ENCODE measurements around the gene KASH5. TPM values are rescaled to one million over a fixed set of nuclear protein-coding genes. Genes with fewer than 3 reads are reported as not detected.
"Not testable (repeated sequence)": the region's sequence is repeated elsewhere in the genome, so short reads cannot be mapped to it uniquely, and the experiment has no call there.

Gene KASH5
- total RNA-seq, 2 experiments from 2014 or later = 0.96 to 1.2 TPM

- intact Hi-C loops (cut with DNase I, micrococcal nuclease) = loop anchor here (1.0 to 2.0 kb wide), 8 partner anchors 19 to 235 kb away; partner anchors contain the start of genes CD37 (in 2 of the 2), FLT3LG (in 1 of the 2) and KASH5 (in 1 of the 2)
- POLR2A ChIA-PET = interaction anchor here (0.6 kb wide), 1 partner anchor 51 kb away, joined by 4 read pairs; no protein-coding TSS in a partner anchor
- peaks cover 11% of the 10 kb centered on the region for H3K4me1 Mint-ChIP-seq
- no peaks in the 10 kb centered on the region for H3K9me3 Mint-ChIP-seq (ENCODE audit: low read depth)
- ATAC-seq (peak; percentile 88), DNase-seq (peak; percentile 92)
- H3K27me3 Mint-ChIP-seq = peaks cover 23% of the 10 kb centered on the region
- H3K4me3 Mint-ChIP-seq = no peak within 1 kb of the TSS
- no peaks in the 10 kb centered on the region for H3K36me3 Mint-ChIP-seq (ENCODE audit: low read depth)
- CTCF ChIA-PET = interaction anchor here (1.0 kb wide), 1 partner anchor 29 kb away, joined by 3 read pairs; the partner anchor contains the start of gene CD37
- no peak within 1 kb of the TSS for H3K27ac Mint-ChIP-seq
Measured at GRCh38 chr19:49363268-49364082, 24.6 kb upstream of the KASH5 start, which contains the start of gene DKKL1. Gene DKKL1 (plus strand): TSS chr19:49363877. CDS start chr19:49363999, 122 bp downstream.

GRCh38 chr19:49364083-49364737 lies 23.8 kb upstream of the KASH5 start:
- Mint-ChIP-seq H3K27me3 (peaks cover 23% of the 10 kb centered on the region), H3K9me3 (ENCODE audit: low read depth) (peaks cover 4% of the 10 kb centered on the region), H3K27ac (no peak overlapping the region), H3K36me3 (ENCODE audit: low read depth) (no peaks in the 10 kb centered on the region), H3K4me1 (peaks cover 11% of the 10 kb centered on the region), H3K4me3 (no peak overlapping the region)
- ChIA-PET POLR2A (no interaction called here), CTCF (no interaction called here)
- DNase-seq = no peak
- intact Hi-C loops (cut with DNase I, micrococcal nuclease) = loop anchor here in 1 of 2 experiments (2.0 kb wide), 1 partner anchor 19 kb away; no protein-coding TSS in a partner anchor
- no peak for ATAC-seq

- no peak overlapping the region for H3K27ac Mint-ChIP-seq
- ChIA-PET CTCF (interaction anchor here (1.5 kb wide), 1 partner anchor 32 kb away, joined by 4 read pairs; no protein-coding TSS in a partner anchor), POLR2A (no interaction called here)
- no peaks in the 10 kb centered on the region for H3K36me3 Mint-ChIP-seq (ENCODE audit: low read depth)
- no peak overlapping the region for H3K4me3 Mint-ChIP-seq
- no peak for DNase-seq
- no peak for ATAC-seq
- peaks cover 7% of the 10 kb centered on the region for H3K9me3 Mint-ChIP-seq (ENCODE audit: low read depth)
- H3K27me3 Mint-ChIP-seq = peaks cover 19% of the 10 kb centered on the region
- H3K4me1 Mint-ChIP-seq = peaks cover 11% of the 10 kb centered on the region
- intact Hi-C loops (cut with DNase I, micrococcal nuclease) = no loop called here
Measured at GRCh38 chr19:49366110-49366509, 21.9 kb upstream of the KASH5 start.

GRCh38 chr19:49368711-49369358 lies 19.2 kb upstream of the KASH5 start:
- Mint-ChIP-seq H3K4me3 (no peak overlapping the region), H3K4me1 (peaks cover 3% of the 10 kb centered on the region), H3K27me3 (peaks cover 10% of the 10 kb centered on the region), H3K9me3 (ENCODE audit: low read depth) (peaks cover 7% of the 10 kb centered on the region), H3K36me3 (ENCODE audit: low read depth) (no peaks in the 10 kb centered on the region), H3K27ac (no peak overlapping the region)
- ATAC-seq (no peak), DNase-seq (no peak)
- POLR2A ChIA-PET = interaction anchor here (0.6 kb wide), 1 partner anchor 17 kb away, joined by 3 read pairs; no protein-coding TSS in a partner anchor
- intact Hi-C loops (cut with DNase I, micrococcal nuclease) = no loop called here
- CTCF ChIA-PET = interaction anchor here (0.5 kb wide), 1 partner anchor 193 kb away, joined by 4 read pairs; no protein-coding TSS in a partner anchor

GRCh38 chr19:49371184-49371583 lies 16.9 kb upstream of the KASH5 start:
- Mint-ChIP-seq H3K9me3 (ENCODE audit: low read depth) (peaks cover 7% of the 10 kb centered on the region), H3K27me3 (peaks cover 3% of the 10 kb centered on the region), H3K27ac (no peak overlapping the region), H3K4me1 (no peaks in the 10 kb centered on the region), H3K36me3 (ENCODE audit: low read depth) (no peaks in the 10 kb centered on the region), H3K4me3 (no peak overlapping the region)
- CTCF ChIA-PET = interaction anchor here (1.2 kb wide), 1 partner anchor 13 kb away, joined by 3 read pairs; no protein-coding TSS in a partner anchor
- POLR2A ChIA-PET = no interaction called here
- DNase-seq = no peak
- no peak for ATAC-seq
- intact Hi-C loops (cut with DNase I, micrococcal nuclease) = no loop called here

- CTCF ChIA-PET; H3K4me3 Mint-ChIP-seq; H3K9me3 Mint-ChIP-seq (ENCODE audit: low read depth); POLR2A ChIA-PET; H3K4me1 Mint-ChIP-seq; H3K27me3 Mint-ChIP-seq; DNase-seq; ATAC-seq; H3K36me3 Mint-ChIP-seq (ENCODE audit: low read depth); H3K27ac Mint-ChIP-seq; intact Hi-C loops (cut with DNase I, micrococcal nuclease): not testable (repeated sequence)
Measured at GRCh38 chr19:49373174-49373573, 14.9 kb upstream of the KASH5 start.

- DNase-seq = no peak
- CTCF ChIA-PET = interaction anchor here (0.7 to 1.7 kb wide), 4 partner anchors 9 to 403 kb away, joined by 3 to 5 read pairs (median 3); no protein-coding TSS in a partner anchor
- Mint-ChIP-seq H3K4me3 (no peak overlapping the region), H3K27me3 (peaks cover 5% of the 10 kb centered on the region), H3K27ac (no peak overlapping the region), H3K36me3 (ENCODE audit: low read depth) (no peaks in the 10 kb centered on the region), H3K4me1 (no peaks in the 10 kb centered on the region), H3K9me3 (ENCODE audit: low read depth) (no peaks in the 10 kb centered on the region)
- ATAC-seq = no peak
- intact Hi-C loops (cut with DNase I, micrococcal nuclease) = no loop called here
- POLR2A ChIA-PET = interaction anchor here (0.6 to 0.9 kb wide), 2 partner anchors 37 to 176 kb away, joined by 3 to 4 read pairs; no protein-coding TSS in a partner anchor
Measured at GRCh38 chr19:49374665-49375434, 13.2 kb upstream of the KASH5 start.

- peaks cover 5% of the 10 kb centered on the region for H3K9me3 Mint-ChIP-seq (ENCODE audit: low read depth)
- no peak overlapping the region for H3K27ac Mint-ChIP-seq
- H3K4me1 Mint-ChIP-seq = no peaks in the 10 kb centered on the region
- intact Hi-C loops (cut with DNase I, micrococcal nuclease) = no loop called here
- H3K36me3 Mint-ChIP-seq (ENCODE audit: low read depth) = no peaks in the 10 kb centered on the region
- DNase-seq (no peak), ATAC-seq (no peak)
- peaks cover 4% of the 10 kb centered on the region for H3K27me3 Mint-ChIP-seq
- H3K4me3 Mint-ChIP-seq = no peak overlapping the region
- ChIA-PET CTCF (interaction anchor here (1.1 to 2.6 kb wide), 3 partner anchors 13 to 110 kb away, joined by 3 to 9 read pairs (median 3); no protein-coding TSS in a partner anchor), POLR2A (no interaction called here)
Measured at GRCh38 chr19:49378512-49378911, 9.5 kb upstream of the KASH5 start.

- no peaks in the 10 kb centered on the region for H3K36me3 Mint-ChIP-seq (ENCODE audit: low read depth)
- H3K4me3 Mint-ChIP-seq = no peak overlapping the region
- intact Hi-C loops (cut with DNase I, micrococcal nuclease) = no loop called here
- ChIA-PET POLR2A (interaction anchor here (0.7 kb wide), 1 partner anchor 29 kb away, joined by 3 read pairs; no protein-coding TSS in a partner anchor), CTCF (interaction anchor here (0.9 to 2.6 kb wide), 2 partner anchors 12 to 77 kb away, joined by 3 to 9 read pairs; no protein-coding TSS in a partner anchor)
- peaks cover 7% of the 10 kb centered on the region for H3K9me3 Mint-ChIP-seq (ENCODE audit: low read depth)
- no peaks in the 10 kb centered on the region for H3K4me1 Mint-ChIP-seq
- DNase-seq (no peak), ATAC-seq (no peak)
- H3K27ac Mint-ChIP-seq = no peak overlapping the region
- H3K27me3 Mint-ChIP-seq = peaks cover 4% of the 10 kb centered on the region
Measured at GRCh38 chr19:49380391-49380790, 7.7 kb upstream of the KASH5 start.

- ChIA-PET POLR2A (no interaction called here), CTCF (interaction anchor here (1.5 kb wide), 1 partner anchor 8 kb away, joined by 5 read pairs; no protein-coding TSS in a partner anchor)
- H3K9me3 Mint-ChIP-seq (ENCODE audit: low read depth) = peaks cover 7% of the 10 kb centered on the region
Measured at GRCh38 chr19:49382639-49383038, 5.4 kb upstream of the KASH5 start.

More at GRCh38 chr19:49382639-49383038, 5.4 kb upstream of the KASH5 start:
- intact Hi-C loops (cut with DNase I, micrococcal nuclease) = loop anchor here in 1 of 2 experiments (2.0 kb wide), 1 partner anchor 18 kb away; no protein-coding TSS in a partner anchor
- Mint-ChIP-seq H3K4me1 (peaks cover 3% of the 10 kb centered on the region), H3K27ac (no peak overlapping the region), H3K27me3 (no peaks in the 10 kb centered on the region), H3K36me3 (ENCODE audit: low read depth) (no peaks in the 10 kb centered on the region), H3K4me3 (no peak overlapping the region)
- DNase-seq (no peak), ATAC-seq (no peak)

Measured in activated CD4-positive, alpha-beta T cell treated with anti-CD3 and anti-CD28 coated beads for 36 hours (primary cell).